A549 (cell line): ENCODE results near the gene CHRM5. TPM values are rescaled to one million over a fixed set of nuclear protein-coding genes. Genes with fewer than 3 reads are reported as not detected.
"Not testable (repeated sequence)": the region's sequence is repeated elsewhere in the genome, so short reads cannot be mapped to it uniquely, and the experiment has no call there.

Experiments
- ATAC-seq, 2 experiments: fragments of 200-7000 bp in 1 of 2; fragments of >200 bp in 1 of 2; cut with Nextera tagmentation in 1 of 2; cut with Tn5 transposase in 1 of 2; 3 replicates each; pipeline versions ENCODE4 v1.8.0 to v1.9.1; 2018 to 2020; ENCODE audit warnings: mild to moderate bottlenecking in 1 of 2, moderate library complexity in 1 of 2
- CTCF ChIA-PET: fragments of 300-600 bp; sonication (Branson Sonifier 250); formaldehyde crosslinking; extraction: SDS; loops from one replicate; lab custom pipeline; 2021; ENCODE audit warnings: antibody characterized with exemption, inconsistent platforms; lab: Yijun Ruan, JAX
- POLR2A ChIA-PET: fragments of 350-600 bp; formaldehyde crosslinking; extraction: SDS; loops from one replicate; lab custom pipeline; 2021; ENCODE audit warnings: antibody characterized with exemption, inconsistent platforms; lab: Yijun Ruan, JAX
- DNase-seq, 2 experiments: peaks; one replicate each; pipeline versions ENCODE4 v3.0.0 to v3.0.0-alpha.2; 2011 to 2016; ENCODE audit warnings: low read depth in 1 of 2, low spot score in 1 of 2
- FAIRE-seq: peaks from 2 replicates; lab custom pipeline; 2011; peaks lifted over from hg19 to GRCh38; lab: Jason Lieb, UNC
- H3K27ac ChIP-seq, 2 experiments: fragments of >200 bp; sonication (Bioruptor Twin); formaldehyde crosslinking; 3 replicates each; pipeline ENCODE4 v1.5.1; 2016 to 2017
- H3K4me1 ChIP-seq: fragments of >200 bp; sonication (Bioruptor Twin); formaldehyde crosslinking; 3 replicates; pipeline ENCODE4 v1.6.1; 2016
- H3K4me2 ChIP-seq: fragments of >200 bp; sonication (Bioruptor Twin); formaldehyde crosslinking; 3 replicates; pipeline ENCODE4 v1.6.1; 2016
- H3K4me3 ChIP-seq: fragments of >200 bp; sonication (Bioruptor Twin); formaldehyde crosslinking; 3 replicates; pipeline ENCODE4 v1.5.1; 2016
- H3K9me3 ChIP-seq: fragments of >200 bp; sonication (Bioruptor Twin); formaldehyde crosslinking; 3 replicates; pipeline ENCODE4 v1.6.1; 2016
- CBX2 ChIP-seq: fragments of 200-600 bp; sonication (generic); IDR thresholded peaks from 2 replicates; pipeline ENCODE4 v1.6.1; 2016; ENCODE audit warnings: low read depth, mild to moderate bottlenecking, borderline replicate concordance
- CEBPB ChIP-seq, 2 experiments: fragments of >200 bp in 1 of 2; sonication (Bioruptor Twin) in 1 of 2; formaldehyde crosslinking in 1 of 2; IDR thresholded peaks; 2 replicates each; pipeline ENCODE4 v1.6.1; 2012 to 2016
- EHF ChIP-seq: fragments of 250-450 bp; sonication (Bioruptor Pico); IDR thresholded peaks from 2 replicates; pipeline ENCODE4 v1.5.0; 2020; ENCODE audit warnings: mild to moderate bottlenecking
- EHMT2 ChIP-seq: fragments of 200-600 bp; sonication (generic); IDR thresholded peaks from 2 replicates; pipeline ENCODE4 v1.6.1; 2016; ENCODE audit warnings: antibody characterized with exemption, low read depth, mild to moderate bottlenecking, moderate library complexity
- FOXS1 ChIP-seq: fragments of 250-450 bp; sonication (Bioruptor Pico); IDR thresholded peaks from 2 replicates; pipeline ENCODE4 v1.5.0; 2020; ENCODE audit warnings: mild to moderate bottlenecking, moderate library complexity
- HDAC2 ChIP-seq: fragments of 200-600 bp; sonication (generic); IDR thresholded peaks from 2 replicates; pipeline ENCODE4 v1.6.1; 2016
- HEYL ChIP-seq: fragments of 250-450 bp; sonication (Bioruptor Pico); IDR thresholded peaks from 2 replicates; pipeline ENCODE4 v1.8.0; 2021; ENCODE audit warnings: mild to moderate bottlenecking, moderate library complexity
- JUN ChIP-seq, 2 experiments: fragments of >200 bp; sonication (Bioruptor Twin); formaldehyde crosslinking; IDR thresholded peaks; 2 replicates in 1 of 2; 3 replicates in 1 of 2; pipeline ENCODE4 v1.6.1; 2016 to 2017
- MAFK ChIP-seq: fragments of 450-650 bp; IDR thresholded peaks from 2 replicates; pipeline ENCODE4 v1.6.1; 2014; ENCODE audit not compliant: partially characterized antibody
- MAZ ChIP-seq: fragments of 150-350 bp; IDR thresholded peaks from 2 replicates; pipeline ENCODE4 v1.6.1; 2014; ENCODE audit warnings: antibody characterized with exemption, low read depth, low read length, borderline replicate concordance
- MYC ChIP-seq: IDR thresholded peaks from 2 replicates; pipeline ENCODE4 v1.6.1; 2012; ENCODE audit warnings: mild to moderate bottlenecking, inconsistent platforms, low read length, improper control_type of control experiment, borderline replicate concordance
- NPAS2 ChIP-seq: fragments of 250-450 bp; sonication (Bioruptor Pico); IDR thresholded peaks from 2 replicates; pipeline ENCODE4 v1.8.0; 2022; ENCODE audit warnings: mild to moderate bottlenecking, moderate library complexity, borderline replicate concordance
- POLR2A ChIP-seq: IDR thresholded peaks from 2 replicates; pipeline ENCODE4 v1.6.1; 2012; ENCODE audit warnings: mild to moderate bottlenecking, low read length
- RAD21 ChIP-seq, 2 experiments: fragments of >200 bp in 1 of 2; sonication (Bioruptor Twin) in 1 of 2; formaldehyde crosslinking in 1 of 2; IDR thresholded peaks in 1 of 2; conservative IDR thresholded peaks in 1 of 2; 2 replicates in 1 of 2; 3 replicates in 1 of 2; pipeline ENCODE4 v1.6.1; 2012 to 2018; ENCODE audit warnings: inconsistent platforms in 1 of 2
- RFX5 ChIP-seq: fragments of 450-650 bp; IDR thresholded peaks from 2 replicates; pipeline ENCODE4 v1.7.1; 2014; ENCODE audit warnings: antibody characterized with exemption, mild to moderate bottlenecking, moderate library complexity
- RNF2 ChIP-seq: fragments of 200-600 bp; sonication (generic); IDR thresholded peaks from 2 replicates; pipeline ENCODE4 v1.6.1; 2016; ENCODE audit warnings: low read depth, mild to moderate bottlenecking, antibody characterized with exemption, moderate library complexity, borderline replicate concordance
- TP53 ChIP-seq: fragments of 250-450 bp; sonication (Bioruptor Pico); IDR thresholded peaks from 2 replicates; pipeline ENCODE4 v1.5.0; 2021; ENCODE audit warnings: mild to moderate bottlenecking, moderate library complexity
- ZC3H11A ChIP-seq: fragments of 450-650 bp; IDR thresholded peaks from 2 replicates; pipeline ENCODE4 v1.6.1; 2014; ENCODE audit warnings: antibody characterized with exemption, mild to moderate bottlenecking
- ZFP36 ChIP-seq: fragments of 450-650 bp; IDR thresholded peaks from 2 replicates; pipeline ENCODE4 v1.6.1; 2014; ENCODE audit warnings: borderline replicate concordance; ENCODE audit not compliant: partially characterized antibody
- WGBS: methylation state at CpG from one replicate; pipeline ENCODE4 v1.1.6; 2017; ENCODE audit errors: missing lambda C conversion rate; 5-methylcytosine and 5-hydroxymethylcytosine counted together
- polyA plus RNA-seq, 4 experiments: library from polyadenylated mRNA; depleted of rRNA in 3 of 4; stranded (reverse); fragments of >200 nt; fragmentation: RNase III in 1 of 4; extraction: RNeasy Plus Mini Kit Qiagen cat#74134 plus additional on column Dnase treatment in 1 of 4; gene quantifications; 2 replicates in 3 of 4; 3 replicates in 1 of 4; pipeline ENCODE4 v1.2.3, GENCODE V29; 2011 to 2017
- TF ChIP-seq, protein P1 (sequence below): fragments of >200 bp; sonication (Bioruptor Twin); formaldehyde crosslinking; IDR thresholded peaks from 3 replicates; pipeline ENCODE4 v1.6.1; 2016
- TF ChIP-seq, protein P2 (sequence below): fragments of 200-600 bp; sonication (generic); IDR thresholded peaks from 2 replicates; pipeline ENCODE4 v1.6.1; 2016; ENCODE audit warnings: antibody characterized with exemption, mild to moderate bottlenecking, moderate library complexity

Gene CHRM5
- polyA plus RNA-seq, 2 of the 4 experiments (the other 2 are of a cell fraction), result not detected

DNA sequence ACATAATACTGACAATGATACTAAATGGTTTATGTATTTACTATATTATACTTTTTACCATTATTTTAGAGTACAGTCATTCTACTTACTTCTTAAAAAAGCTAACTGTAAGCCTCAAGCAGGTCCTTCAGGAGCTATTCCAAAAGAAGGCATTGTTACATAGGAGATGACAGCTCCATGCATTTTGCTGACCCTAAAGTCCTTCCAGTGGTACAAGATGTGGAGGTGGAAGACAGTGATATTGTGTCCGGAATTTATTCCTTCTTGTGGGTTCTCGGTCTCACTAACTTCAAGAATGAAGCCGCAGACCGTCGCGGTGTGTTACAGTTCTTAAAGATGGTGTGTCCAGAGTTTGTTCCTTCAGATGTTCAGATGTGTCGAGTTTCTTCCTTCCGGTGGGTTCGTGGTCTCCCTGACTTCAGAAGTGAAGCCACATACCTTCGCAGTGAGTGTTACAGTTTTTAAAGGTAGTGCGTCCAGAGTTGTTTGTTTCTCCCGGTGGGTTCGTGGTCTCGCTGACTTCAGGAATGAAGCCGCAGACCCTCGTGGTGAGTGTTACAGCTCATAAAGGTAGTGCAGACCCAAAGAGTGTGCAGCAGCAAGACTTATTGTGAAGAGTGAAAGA is 49.8 kb downstream of the CHRM5 start (continued):
- TF ChIP-seq RNF2 (no peak), EHMT2 (no peak)

DNA sequence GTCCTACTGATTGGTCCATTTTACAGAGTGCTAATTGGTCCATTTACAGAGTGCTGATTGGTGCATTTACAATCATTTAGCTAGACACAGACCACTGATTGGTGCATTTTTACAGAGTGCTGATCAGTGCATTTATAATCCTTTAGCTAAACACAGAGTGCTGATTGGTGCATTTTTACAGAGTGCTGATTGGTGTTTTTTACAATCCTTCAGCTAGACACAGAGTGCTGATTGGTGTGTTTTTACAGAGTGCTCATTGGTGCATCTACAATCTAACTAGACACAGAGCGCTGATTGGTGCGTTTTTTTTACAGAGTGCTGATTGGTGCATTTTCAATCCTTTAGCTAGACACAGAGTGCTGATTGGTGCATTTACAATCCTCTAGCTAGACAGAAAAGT is 50.4 kb downstream of the CHRM5 start:
- peak; percentile 87 for TF ChIP-seq MAFK
- WGBS, result 97% methylated on average over 2 of the region's 2 CpGs
- not testable (repeated sequence) for H3K4me1 ChIP-seq, FAIRE-seq, H3K4me2 ChIP-seq, H3K27ac ChIP-seq, DNase-seq, H3K4me3 ChIP-seq, H3K9me3 ChIP-seq, ATAC-seq
- CTCF ChIA-PET, result interaction anchor here (1.1 to 1.7 kb wide), 4 partner anchors 11 to 29 kb away, joined by 3 to 6 read pairs (median 4); no protein-coding TSS in a partner anchor
- POLR2A ChIA-PET, result interaction anchor here (0.7 kb wide), 1 partner anchor 12 kb away, joined by 3 read pairs; no protein-coding TSS in a partner anchor

DNA sequence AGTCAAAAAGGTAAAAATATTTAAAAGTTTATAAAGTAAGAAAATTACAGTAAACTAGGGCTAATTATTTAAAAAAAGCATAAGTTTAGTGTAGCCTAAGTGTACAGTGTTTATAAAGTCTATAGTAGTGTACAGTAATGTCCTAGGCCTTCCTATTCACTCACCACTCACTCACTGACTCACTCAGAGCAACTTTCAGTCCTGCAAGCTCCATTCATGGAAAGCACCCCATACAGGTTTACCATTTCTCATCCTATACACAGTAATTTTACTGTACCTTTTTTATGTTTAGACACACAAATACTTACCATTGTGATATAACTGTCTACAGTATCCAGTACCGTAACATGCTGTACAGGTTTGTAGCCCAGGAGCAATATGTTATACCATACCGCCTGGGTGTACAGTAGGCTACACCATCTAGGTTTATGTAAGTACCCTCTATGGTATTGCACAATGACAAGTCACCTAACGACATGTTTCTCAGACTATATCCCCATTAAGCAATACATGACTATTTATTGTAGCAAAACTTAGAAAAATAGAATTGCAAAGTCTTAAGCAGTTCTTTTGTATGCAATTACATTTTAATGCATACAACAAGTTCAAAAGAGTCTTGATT is 51.2 kb downstream of the CHRM5 start:
- no peaks in the 10 kb centered on the region for H3K9me3 ChIP-seq
- no peak overlapping the region for H3K4me2 ChIP-seq
- no peak overlapping the region for H3K4me3 ChIP-seq
- DNase-seq, result no peak
- TF ChIP-seq RAD21 (conservative IDR thresholded peaks at IDR 0.05 in 1 of 2, IDR thresholded peaks at IDR 0.05 in 1 of 2), result no peak
- TF ChIP-seq MYC, result no peak
- no peak for TF ChIP-seq NPAS2 (CRISPR knock-in tag)
- no peak for TF ChIP-seq TP53 (CRISPR knock-in tag)
- TF ChIP-seq FOXS1 (CRISPR knock-in tag), result no peak
- TF ChIP-seq RFX5, result no peak
- no peak for TF ChIP-seq EHF
- TF ChIP-seq ZFP36, result no peak
- TF ChIP-seq MAZ, result no peak
- TF ChIP-seq HDAC2, result no peak
- TF ChIP-seq, protein P1, sequence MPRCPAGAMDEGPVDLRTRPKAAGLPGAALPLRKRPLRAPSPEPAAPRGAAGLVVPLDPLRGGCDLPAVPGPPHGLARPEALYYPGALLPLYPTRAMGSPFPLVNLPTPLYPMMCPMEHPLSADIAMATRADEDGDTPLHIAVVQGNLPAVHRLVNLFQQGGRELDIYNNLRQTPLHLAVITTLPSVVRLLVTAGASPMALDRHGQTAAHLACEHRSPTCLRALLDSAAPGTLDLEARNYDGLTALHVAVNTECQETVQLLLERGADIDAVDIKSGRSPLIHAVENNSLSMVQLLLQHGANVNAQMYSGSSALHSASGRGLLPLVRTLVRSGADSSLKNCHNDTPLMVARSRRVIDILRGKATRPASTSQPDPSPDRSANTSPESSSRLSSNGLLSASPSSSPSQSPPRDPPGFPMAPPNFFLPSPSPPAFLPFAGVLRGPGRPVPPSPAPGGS, result no peak
- no peak for TF ChIP-seq CBX2
- TF ChIP-seq, protein P2, sequence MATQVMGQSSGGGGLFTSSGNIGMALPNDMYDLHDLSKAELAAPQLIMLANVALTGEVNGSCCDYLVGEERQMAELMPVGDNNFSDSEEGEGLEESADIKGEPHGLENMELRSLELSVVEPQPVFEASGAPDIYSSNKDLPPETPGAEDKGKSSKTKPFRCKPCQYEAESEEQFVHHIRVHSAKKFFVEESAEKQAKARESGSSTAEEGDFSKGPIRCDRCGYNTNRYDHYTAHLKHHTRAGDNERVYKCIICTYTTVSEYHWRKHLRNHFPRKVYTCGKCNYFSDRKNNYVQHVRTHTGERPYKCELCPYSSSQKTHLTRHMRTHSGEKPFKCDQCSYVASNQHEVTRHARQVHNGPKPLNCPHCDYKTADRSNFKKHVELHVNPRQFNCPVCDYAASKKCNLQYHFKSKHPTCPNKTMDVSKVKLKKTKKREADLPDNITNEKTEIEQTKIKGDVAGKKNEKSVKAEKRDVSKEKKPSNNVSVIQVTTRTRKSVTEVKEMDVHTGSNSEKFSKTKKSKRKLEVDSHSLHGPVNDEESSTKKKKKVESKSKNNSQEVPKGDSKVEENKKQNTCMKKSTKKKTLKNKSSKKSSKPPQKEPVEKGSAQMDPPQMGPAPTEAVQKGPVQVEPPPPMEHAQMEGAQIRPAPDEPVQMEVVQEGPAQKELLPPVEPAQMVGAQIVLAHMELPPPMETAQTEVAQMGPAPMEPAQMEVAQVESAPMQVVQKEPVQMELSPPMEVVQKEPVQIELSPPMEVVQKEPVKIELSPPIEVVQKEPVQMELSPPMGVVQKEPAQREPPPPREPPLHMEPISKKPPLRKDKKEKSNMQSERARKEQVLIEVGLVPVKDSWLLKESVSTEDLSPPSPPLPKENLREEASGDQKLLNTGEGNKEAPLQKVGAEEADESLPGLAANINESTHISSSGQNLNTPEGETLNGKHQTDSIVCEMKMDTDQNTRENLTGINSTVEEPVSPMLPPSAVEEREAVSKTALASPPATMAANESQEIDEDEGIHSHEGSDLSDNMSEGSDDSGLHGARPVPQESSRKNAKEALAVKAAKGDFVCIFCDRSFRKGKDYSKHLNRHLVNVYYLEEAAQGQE, result no peak
- no peak for TF ChIP-seq JUN (IDR thresholded peaks at IDR 0.05)
- TF ChIP-seq ZC3H11A, result no peak
- TF ChIP-seq POLR2A, result no peak
- TF ChIP-seq HEYL (CRISPR knock-in tag), result no peak
- no peak; a peak in 1 of 4 replicates for TF ChIP-seq CEBPB (IDR thresholded peaks at IDR 0.05)
- TF ChIP-seq, all 56 proteins: peak for 0
- ATAC-seq (no peak), FAIRE-seq (peak; percentile 56)
- ChIA-PET POLR2A (interaction anchor here (0.7 kb wide), 1 partner anchor 11 kb away, joined by 3 read pairs; no protein-coding TSS in a partner anchor), CTCF (interaction anchor here (1.1 to 1.7 kb wide), 3 partner anchors 12 to 28 kb away, joined by 3 to 4 read pairs (median 3); no protein-coding TSS in a partner anchor)
- H3K4me1 ChIP-seq, result no peaks in the 10 kb centered on the region; the same call in 2 of the 3 replicates
- no peak overlapping the region for H3K27ac ChIP-seq
- WGBS, result 84% methylated on average over 3 of the region's 3 CpGs
